Suppressor macrophage treated with lipopolysaccharide for 1 hour (primary cell): Measurements from ENCODE around the gene ITIH6.
"Not testable (repeated sequence)": the region's sequence is repeated elsewhere in the genome, so short reads cannot be mapped to it uniquely, and the experiment has no call there.

Source experiments
- DNase-seq, 3 donors: peaks; one replicate each; pipeline ENCODE4 v3.0.0-alpha.2; 2020 to 2022

Gene ITIH6, protein sequence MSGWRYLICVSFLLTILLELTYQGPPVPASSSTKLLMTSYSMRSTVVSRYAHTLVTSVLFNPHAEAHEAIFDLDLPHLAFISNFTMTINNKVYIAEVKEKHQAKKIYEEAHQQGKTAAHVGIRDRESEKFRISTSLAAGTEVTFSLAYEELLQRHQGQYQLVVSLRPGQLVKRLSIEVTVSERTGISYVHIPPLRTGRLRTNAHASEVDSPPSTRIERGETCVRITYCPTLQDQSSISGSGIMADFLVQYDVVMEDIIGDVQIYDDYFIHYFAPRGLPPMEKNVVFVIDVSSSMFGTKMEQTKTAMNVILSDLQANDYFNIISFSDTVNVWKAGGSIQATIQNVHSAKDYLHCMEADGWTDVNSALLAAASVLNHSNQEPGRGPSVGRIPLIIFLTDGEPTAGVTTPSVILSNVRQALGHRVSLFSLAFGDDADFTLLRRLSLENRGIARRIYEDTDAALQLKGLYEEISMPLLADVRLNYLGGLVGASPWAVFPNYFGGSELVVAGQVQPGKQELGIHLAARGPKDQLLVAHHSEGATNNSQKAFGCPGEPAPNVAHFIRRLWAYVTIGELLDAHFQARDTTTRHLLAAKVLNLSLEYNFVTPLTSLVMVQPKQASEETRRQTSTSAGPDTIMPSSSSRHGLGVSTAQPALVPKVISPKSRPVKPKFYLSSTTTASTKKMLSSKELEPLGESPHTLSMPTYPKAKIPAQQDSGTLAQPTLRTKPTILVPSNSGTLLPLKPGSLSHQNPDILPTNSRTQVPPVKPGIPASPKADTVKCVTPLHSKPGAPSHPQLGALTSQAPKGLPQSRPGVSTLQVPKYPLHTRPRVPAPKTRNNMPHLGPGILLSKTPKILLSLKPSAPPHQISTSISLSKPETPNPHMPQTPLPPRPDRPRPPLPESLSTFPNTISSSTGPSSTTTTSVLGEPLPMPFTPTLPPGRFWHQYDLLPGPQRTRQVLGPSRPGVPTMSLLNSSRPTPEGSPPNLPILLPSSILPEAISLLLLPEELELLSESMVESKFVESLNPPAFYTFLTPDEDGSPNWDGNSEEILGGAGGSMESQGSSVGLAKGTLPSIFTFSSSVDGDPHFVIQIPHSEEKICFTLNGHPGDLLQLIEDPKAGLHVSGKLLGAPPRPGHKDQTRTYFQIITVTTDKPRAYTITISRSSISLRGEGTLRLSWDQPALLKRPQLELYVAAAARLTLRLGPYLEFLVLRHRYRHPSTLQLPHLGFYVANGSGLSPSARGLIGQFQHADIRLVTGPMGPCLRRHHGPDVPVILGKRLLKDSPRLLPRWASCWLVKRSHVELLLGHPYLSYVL

DNA sequence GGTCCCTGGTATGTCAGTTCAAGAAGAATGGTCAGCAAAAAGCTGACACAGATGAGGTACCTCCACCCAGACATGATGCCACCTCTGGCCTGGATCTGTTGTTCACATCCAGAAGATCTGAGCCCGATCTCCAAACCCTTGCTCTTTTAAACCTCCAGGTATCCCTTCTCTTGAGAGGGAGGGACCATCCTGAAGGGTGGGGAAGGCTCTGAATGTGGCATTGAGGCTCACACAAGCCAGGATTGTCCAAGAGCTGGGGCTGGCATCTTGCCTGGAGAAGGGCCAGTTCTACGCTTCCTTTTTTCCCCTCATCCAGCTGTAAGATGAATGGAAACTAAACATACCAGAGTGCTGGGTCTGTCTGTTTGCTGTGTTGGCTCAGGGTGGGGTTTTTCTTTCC, at the start of gene ITIH6:
Gene ITIH6 (minus strand): TSS at position 119 of the 400 bp plus-strand sequence. CDS start 45 bp downstream, at position 74.
- DNase-seq: no peak

DNA sequence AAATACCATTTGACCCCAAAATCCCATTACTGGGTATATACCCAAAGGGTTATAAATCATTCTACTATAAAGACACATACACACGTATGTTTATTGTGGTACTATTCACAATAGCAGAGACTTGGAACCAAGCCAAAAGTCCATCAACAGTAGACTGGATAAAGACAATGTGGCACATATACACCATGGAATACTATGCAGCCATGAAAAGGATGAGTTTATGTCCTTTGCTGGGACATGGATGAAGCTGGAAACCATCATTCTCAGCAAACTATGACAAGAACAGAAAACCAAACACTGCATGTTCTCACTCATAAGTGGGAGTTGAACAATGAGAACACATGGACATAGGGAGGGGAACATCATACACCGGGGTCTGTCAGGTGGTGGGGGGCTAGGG, 49.6 kb upstream of the ITIH6 start:
- DNase-seq: not testable (repeated sequence)

DNA sequence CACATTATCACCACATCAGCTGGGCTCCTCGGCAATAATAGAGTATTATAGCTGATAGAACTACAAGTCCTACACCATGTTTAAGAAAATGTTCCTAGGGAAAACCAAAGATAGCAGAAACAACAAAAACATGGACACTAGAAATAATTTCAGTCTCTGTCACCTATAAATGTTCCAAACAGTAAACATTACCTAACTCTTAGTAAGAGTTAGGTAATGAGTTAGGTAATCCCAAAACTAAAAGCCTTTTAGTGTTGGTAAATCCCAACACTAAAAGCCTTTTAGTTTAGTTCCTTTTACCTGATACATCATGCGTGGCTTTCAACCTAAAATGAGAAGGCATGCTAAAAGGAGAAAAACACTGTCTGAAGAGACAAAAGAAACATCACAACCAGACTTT, 45.0 kb upstream of the ITIH6 start:
- no peak for DNase-seq

DNA sequence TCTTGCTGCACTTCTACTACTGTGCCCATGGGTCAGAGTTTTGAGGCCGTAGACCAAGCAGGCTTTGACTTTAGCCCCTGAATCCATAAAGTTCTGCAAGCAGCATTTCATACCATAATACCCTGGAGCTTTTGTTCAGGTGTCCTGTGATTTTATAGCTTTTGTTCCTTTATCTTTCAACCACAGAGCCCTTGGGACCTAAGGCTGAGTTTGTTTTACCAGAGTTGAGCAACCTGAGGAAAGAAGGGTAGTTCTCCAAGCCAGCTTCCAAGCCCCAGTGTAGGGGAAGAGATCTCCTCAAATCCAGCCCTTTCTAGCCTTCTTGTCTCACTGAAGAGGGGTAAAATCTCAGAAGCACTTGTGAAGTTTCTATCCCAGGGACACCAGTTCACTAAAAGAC, 44.6 kb upstream of the ITIH6 start:
- no peak for DNase-seq

DNA sequence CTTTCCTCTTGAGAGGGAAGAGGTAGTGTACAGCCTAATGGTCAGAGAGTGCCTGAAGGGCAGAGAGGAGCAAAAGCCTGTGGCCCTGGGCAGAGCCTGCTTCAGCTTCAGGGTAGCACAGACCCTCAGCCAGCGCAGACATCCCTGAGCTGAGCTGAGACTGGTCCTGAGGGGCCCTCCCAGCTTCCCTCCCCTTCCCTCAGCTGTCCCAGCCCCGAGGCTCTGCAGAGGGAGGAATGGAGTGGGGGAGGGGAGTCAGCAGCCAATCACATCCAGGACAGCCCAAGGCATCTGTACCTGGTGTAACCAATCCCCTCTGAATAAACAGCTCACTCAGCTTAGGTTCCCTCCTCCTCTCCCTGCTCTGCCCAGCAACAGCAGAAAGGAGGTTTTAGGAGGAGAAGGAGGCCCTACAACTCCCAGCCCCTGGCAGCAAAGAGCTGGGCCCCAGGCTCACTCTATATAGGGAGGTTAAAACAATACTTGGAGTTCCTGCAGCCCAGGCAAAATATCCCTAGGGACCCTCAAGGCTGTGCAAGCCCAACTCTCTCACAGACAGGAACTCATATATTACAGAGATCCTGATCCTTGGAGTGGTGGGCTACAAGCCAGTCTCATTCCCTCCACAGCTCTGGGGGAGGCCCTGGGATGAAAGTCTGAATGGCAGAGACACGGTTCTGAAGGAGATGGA, 43.3 kb upstream of the ITIH6 start:
- not testable (repeated sequence) for DNase-seq

DNA sequence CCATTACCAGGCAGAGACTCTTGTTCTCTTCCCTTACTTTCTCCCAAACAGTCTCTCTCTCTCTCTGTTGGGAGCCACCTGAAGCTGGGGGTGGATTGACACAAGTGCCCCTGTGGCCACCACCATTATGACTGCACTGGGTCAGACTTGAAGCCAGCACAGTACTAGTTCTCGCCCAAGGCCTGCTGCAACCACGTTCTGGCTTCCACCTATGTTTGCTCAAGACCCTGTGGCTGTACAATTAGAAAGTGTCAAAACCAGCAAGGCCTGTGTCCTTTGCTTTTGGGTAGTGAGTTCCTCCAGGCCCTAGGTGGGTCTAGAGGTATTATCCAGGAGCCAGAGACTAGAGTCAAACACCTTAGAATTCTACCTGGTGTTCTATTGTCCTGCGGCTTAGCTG, 40.5 kb upstream of the ITIH6 start:
- DNase-seq: no peak

DNA sequence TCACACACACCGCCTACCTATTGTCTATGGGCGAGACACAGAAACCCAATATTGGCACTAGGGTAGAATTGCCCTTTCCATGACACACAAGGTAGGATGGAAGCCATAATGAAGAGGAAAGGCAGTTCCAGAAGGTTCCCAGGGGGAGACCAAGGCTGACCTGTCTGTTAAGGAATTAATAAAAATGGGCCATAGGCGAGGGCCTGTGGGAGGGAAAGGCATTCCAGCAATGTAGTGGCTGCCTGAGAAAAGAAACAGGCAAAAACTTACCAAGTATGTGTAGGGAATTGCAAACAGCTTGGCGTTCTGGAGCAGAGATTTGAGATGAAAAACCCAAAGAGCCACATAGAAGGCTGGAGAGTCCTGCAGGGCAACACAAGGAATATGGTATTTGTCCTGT, 28.5 kb upstream of the ITIH6 start:
- DNase-seq: no peak

DNA sequence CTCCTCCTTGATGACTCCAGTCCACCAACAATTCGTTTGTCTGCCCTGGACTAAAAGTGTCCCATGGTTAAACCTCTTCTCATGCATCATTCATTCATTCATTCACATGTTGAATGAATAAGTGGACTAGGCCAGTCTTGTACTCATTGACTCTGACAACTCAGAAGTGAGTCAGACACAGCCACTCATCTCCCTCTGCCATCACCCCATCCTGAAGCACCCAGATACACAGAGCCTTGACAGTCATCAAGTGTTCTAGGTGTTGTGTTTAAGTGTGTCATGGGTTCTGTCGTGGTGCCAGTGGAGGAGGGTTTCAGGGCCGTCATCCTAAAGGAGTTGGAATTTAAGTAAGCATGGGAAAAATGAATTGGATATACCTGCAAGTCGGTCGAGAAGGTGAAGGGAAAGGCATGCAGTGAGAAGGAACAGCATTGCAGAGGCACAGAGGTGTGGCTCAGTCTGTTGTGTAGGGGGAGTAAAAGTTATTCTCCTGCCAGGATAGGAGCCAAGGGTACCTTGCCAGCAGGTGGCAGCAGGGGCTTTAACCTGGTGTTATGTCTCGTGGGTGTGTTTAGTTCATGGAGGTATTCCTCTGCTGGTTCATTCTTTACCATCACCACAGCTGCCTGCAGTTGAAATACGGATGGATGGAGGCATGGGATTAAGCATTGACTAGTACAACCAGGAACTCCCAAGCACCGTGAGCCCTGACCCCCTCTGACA, 27.8 kb upstream of the ITIH6 start:
- DNase-seq: no peak

DNA sequence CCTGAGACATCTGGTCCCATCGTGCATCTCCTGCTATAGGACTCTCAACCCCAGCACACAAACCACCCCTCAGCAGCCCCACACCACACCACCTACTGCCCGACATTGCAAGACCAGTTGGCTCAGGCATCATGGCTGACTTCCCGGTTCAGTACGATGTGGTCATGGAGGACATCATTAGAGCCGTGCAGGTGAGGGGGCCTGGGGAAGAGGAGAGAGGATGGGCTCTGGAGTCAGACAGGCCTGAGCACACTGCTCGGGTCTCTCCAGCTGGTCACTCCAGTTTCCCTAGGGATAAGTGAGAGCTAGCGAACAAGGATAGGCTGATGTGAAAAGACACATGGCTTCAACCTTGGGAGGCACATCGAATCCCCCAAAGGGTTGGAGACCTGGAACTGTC, 26.7 kb upstream of the ITIH6 start:
- DNase-seq: no peak

DNA sequence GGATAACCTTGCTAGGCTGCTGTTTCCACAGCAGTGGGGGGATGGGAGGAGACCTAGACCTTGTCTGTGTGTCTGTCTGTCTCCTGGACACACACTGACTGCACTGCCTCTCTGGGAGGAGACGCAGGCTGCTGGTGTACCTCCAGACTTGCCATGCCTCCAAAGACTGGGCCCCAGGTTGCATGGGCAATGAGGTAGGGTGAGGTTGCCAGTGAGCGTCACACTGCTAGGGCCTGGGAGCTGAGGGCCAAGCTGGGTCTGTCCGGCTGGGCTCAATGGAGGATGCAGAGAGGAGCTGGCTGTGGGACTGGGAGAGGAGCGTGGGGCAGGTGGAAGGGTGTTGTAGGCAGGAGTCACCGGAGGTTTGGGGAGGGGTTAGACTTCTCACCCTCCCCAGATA, 26.1 kb upstream of the ITIH6 start:
- no peak for DNase-seq

DNA sequence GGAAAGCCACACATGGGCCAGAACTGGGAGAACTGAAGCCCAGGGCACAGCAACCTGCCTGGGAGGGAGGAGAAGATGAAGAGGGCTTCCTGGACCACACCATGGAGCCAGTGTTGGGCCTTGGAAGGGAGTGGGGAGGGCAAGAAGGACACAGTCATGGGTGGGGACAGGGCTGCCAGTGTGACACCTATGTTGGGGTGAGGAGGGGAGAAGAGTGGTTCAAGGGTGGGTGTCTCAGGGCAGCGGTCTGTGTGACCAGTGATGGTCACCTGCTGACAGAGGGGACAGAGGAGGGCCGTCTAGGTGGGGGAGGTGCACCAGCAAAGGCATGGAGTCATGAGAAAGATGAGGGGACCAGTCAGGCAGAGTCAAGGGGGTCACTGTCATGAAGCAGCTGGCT, 23.3 kb upstream of the ITIH6 start:
- DNase-seq: no peak

DNA sequence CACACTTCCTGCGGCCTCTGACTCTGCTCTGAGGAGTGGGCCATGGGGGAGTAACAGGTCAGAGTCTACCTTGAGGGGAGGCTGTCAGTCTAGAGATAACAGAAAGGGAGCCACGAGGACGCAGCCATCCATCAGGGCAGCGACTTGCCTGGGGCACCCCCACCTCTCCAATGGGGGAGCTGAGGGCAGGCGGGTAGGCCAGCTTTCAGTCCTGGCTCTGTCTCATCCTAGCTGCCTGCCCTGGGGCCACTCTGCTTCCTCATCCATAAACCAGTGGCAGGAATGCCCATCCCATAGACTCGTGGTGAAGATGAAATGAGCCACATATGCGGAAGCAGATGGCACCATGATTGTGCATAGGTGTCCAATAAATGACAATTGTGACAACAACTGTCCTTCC, 22.7 kb upstream of the ITIH6 start:
- no peak for DNase-seq

DNA sequence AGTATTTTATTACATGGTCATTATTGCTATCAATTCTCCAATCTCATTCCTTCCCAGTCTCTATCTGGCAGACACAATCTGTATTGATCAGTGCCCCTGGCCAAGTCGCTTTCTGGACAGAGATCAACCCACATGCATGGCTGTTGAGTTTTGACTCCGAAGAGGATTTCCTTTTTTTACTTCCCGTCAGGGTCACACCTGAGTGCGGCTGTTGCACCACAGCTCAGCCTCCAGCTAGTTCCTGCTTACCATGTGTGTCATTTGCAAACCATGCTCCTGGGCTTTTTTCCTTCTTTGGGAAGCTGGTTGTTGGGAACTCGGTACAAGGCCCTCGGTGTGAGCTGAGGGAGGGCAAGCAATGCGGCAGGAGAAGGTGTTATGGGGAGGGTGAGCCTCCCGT, 21.1 kb upstream of the ITIH6 start:
- no peak for DNase-seq

DNA sequence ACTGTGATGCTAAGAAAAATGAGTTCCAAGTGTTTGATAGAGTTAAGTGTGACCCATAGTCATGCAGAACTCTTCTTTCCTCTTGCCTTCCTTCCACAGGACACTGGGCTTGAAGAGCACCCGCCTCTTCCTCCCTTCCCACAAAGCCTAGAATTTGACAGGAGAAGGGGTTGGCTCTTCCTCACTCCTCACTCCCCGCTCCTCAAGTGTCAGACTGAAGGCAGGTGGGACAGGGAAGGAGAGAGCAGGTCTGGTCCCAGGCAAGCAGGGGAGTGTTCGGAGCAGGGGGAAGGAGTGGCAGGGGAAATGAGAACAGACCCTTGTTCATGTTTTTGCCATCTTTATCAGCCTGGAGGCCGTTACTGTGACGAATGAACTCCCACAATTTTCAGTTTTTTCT, 20.2 kb upstream of the ITIH6 start:
- no peak for DNase-seq

DNA sequence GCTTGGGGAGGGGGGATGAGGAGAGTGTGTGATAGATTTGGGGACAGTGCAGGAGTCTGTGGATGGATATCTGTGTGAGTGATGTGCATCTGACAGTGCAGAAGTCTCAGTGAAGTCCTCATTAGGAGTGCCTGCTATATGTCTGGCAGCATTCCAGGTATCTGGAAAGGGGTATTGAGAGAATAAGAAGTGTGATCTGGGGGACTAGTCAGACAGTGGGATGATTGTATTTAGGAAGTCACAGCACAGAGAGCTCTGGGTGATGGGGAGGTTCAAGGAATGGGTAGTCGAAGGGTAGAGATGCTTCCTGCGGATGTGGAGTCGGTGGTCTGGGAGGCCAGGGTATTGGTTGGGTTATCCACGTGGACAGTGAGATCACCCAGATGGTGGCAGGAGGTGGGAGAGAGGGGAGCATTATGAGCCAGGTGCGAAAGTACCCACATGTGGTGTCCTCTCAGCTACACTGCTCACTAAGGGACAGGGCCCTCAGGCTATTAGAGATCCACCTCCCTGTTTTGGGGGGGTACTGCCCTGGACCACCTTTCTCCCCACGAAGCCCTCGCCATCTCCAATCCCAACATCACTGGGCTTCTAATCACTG, 19.3 kb upstream of the ITIH6 start:
- no peak for DNase-seq

DNA sequence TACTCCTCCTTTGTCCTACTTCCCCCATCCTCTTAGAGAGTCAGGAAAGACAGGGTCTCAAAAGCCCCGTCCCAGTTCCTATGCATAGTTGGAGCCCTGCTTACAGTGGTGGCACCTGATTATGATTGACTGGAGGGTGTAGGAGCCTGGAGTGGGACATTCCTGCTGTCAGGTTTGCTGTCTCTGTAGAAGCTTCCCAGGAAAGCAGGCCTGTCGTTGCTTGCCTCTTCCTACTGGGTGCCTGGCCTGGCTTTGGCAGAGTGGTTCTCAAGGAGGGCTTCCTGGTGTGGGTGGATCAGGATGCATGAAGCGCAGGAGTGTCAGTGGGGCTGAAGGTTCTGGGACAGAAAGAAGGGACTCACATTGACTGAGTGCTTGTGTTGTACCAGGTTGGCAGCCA, 14.3 kb upstream of the ITIH6 start:
- DNase-seq: no peak

DNA sequence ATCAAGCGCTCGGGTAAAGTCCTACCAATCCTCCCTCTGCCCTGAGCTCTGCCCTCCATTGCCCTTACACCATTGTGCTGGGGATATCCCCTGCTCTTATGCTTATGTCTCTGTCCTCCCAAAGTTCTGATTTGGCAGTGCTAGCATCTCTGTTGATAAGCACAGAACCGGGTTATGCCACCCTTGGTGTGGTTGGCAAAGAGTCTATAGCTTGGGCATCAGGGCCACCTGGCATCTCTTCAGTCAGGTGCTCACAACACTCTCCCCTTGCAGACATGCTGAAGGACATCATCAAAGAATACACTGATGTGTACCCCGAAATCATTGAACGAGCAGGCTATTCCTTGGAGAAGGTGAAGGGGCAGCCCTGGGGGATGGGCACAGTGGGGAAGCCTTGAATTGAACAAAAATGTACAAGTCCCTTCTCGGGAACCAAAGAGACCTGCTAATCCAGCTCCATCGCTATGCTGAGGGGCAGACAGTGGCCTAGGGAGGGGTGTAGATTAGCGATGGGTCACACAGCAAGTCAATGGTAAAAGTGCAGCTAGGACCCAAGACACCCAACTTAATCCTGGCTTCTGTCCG, 13.3 kb upstream of the ITIH6 start:
- no peak for DNase-seq

DNA sequence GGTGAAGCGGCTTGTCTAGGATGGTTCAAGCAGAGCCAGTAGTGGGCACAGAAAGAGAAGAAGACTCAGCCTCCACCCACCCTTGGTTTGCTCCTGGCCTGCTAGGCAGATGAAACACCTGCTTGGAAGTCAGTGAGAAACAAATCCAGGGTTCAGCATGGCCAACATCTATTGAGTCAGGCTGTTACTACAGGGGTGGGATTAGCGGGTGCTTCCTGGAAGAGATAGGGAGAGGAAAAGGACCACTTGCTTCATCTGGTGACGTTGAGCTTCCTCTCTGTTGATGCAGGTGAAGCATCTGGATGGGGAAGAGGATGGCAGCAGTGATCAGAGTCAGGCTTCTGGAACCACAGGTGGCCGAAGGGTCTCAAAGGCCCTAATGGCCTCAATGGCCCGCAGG, 12.5 kb upstream of the ITIH6 start:
- DNase-seq: no peak

DNA sequence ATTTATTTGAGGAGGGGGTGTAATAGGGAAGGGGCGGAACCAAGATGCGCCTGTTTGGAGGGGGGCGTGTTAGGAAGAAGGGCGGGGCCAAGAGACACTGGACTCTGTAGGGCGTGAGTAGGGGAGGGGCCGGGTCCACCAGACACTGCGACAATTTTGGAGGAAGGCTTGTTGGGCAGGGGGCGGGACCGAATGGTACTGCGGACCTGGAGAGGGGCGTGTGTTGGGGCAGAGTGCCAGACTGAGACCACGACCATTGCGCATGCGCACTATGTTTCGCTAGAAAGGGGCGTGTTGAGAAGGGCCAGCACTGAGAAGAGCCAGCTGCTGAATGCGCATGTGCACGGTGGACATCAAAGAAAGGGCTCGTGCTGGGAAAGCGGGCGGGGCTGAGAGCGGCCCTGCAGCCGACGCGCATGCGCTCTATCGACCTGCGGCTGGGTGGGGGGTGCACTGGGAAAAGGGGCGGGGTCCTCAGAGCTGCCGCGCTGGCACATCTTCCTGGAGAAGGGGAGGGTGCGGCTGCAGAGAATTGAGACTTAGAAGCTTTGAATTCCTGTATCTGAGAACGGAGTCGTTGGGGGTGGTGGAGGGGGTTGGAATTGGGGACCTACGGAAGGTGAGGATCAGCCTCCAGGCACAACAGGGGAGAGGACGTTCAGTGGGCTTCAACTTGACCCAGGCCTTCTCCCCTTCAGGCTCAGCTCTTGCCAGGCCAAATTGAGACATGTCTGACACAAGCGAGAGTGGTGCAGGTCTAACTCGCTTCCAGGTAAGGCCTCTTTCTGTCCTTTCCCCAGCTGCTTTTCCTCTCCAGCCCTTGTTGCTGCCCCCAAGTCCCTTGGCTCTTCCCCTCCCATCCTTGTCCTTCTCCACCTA, 10.8 kb upstream of the ITIH6 start:
- peak; percentile 93 to 95 (median 93) for DNase-seq

DNA sequence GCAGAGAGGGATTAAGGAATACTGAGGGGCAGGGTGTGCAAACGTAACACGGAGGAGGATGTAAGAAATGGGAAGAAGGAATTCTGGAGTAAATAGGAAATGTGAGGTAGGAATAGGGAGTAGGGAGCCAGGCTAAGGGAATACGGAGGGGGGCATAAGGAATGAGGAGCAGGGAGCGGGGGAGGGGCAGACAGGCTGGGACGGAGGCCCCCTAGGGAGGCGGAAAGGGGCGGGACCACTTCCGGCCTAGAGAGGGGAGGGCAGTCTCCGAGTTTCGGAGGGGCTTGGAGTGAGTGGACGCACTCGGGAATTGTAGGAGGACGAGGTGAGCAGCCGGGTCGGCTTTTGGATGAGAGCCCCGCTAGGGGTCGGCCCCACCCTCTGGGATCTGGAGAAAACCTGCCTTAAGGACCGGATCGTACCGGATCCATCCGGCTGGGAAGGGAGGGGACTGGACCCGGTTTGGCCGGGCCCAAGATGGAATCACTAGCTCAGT, 10.1 kb upstream of the ITIH6 start:
- peak in 2 of 3 donors; percentile 6 to 24 for DNase-seq
